Natural killer cell (primary cell): Measurements from ENCODE around the gene HORMAD2. TPM values are rescaled to one million over a fixed set of nuclear protein-coding genes. Genes with fewer than 3 reads are reported as not detected.

Experiments used
- ATAC-seq, 3 donors: fragments of 150-1000 bp in 2 of 3; fragments of 200-7000 bp in 1 of 3; cut with Tn5 transposase; 1 replicate in 1 of 3; 2 replicates in 2 of 3; pipeline ENCODE4 v1.10.0; 2021; ENCODE audit warnings: mild to moderate bottlenecking in 2 of 3, moderate library complexity in 2 of 3
- DNase-seq, 2 donors: peaks; one replicate each; pipeline versions ENCODE4 v3.0.0 to v3.0.0-alpha.2; 2013 to 2021; ENCODE audit warnings: mixed read lengths in 1 of 2
- H3K27ac ChIP-seq: one replicate; pipeline ENCODE4 v1.5.1; 2013; ENCODE audit warnings: mild to moderate bottlenecking, low read length
- H3K27me3 ChIP-seq: one replicate; pipeline ENCODE4 v1.6.1; 2013; ENCODE audit warnings: low read length; ENCODE audit not compliant: control insufficient read depth, insufficient read depth
- H3K36me3 ChIP-seq: one replicate; pipeline ENCODE4 v1.6.1; 2013; ENCODE audit warnings: low read length; ENCODE audit not compliant: control insufficient read depth, insufficient read depth
- H3K4me1 ChIP-seq: one replicate; pipeline ENCODE4 v1.6.1; 2013; ENCODE audit warnings: low read length; ENCODE audit not compliant: control insufficient read depth, insufficient read depth
- H3K4me3 ChIP-seq: one replicate; pipeline ENCODE4 v1.5.1; 2013; ENCODE audit warnings: low read length
- H3K9me3 ChIP-seq: one replicate; pipeline ENCODE4 v1.6.1; 2013; ENCODE audit warnings: low read length; ENCODE audit not compliant: control insufficient read depth, insufficient read depth
- H3K27ac Mint-ChIP-seq, 2 donors: one replicate each; pipeline ENCODE4 v1.8.0; 2022; ENCODE audit warnings: mild to moderate bottlenecking in 2 of 2, mixed read lengths in 2 of 2, moderate library complexity in 1 of 2
- H3K27me3 Mint-ChIP-seq, 2 donors: one replicate each; pipeline ENCODE4 v1.8.0; 2022; ENCODE audit warnings: low read depth in 2 of 2, mixed read lengths in 2 of 2
- H3K36me3 Mint-ChIP-seq: one replicate; pipeline ENCODE4 v1.8.0; 2022; ENCODE audit warnings: mixed read lengths
- H3K4me1 Mint-ChIP-seq, 2 donors: one replicate each; pipeline ENCODE4 v1.8.0; 2022; ENCODE audit warnings: mixed read lengths in 2 of 2
- H3K4me3 Mint-ChIP-seq: one replicate; pipeline ENCODE4 v1.8.0; 2022; ENCODE audit warnings: mild to moderate bottlenecking, moderate library complexity, mixed read lengths
- H3K9me3 Mint-ChIP-seq, 2 donors: one replicate each; pipeline ENCODE4 v1.8.0; 2022; ENCODE audit warnings: mixed read lengths in 2 of 2
- CTCF ChIP-seq: fragments of 200-600 bp; IDR thresholded peaks from one replicate; pipeline ENCODE4 v1.8.0; 2022; ENCODE audit warnings: antibody characterized with exemption
- WGBS: methylation state at CpG from one replicate; pipeline ENCODE4 v1.1.7; 2013; ENCODE audit warnings: missing lambda C conversion rate; ENCODE audit not compliant: insufficient coverage; 5-methylcytosine and 5-hydroxymethylcytosine counted together
- intact Hi-C: fragments of 100-400 bp; cut with micrococcal nuclease; formaldehyde crosslinking; loops from one replicate; pipeline ENCODE4 v1.14.2; 2022
- total RNA-seq, 4 donors: library from RNA; stranded (reverse); fragments of 120-200 nt in 1 of 4; gene quantifications; one replicate each; pipeline versions ENCODE4 v1.2.3 to v1.2.4, GENCODE V29; 2013 to 2022

HORMAD2 gene
- total RNA-seq, 3 donors from 2014 or later (not counting 1 experiment from before 2014, with no cell fraction given), result not detected

- no peak for DNase-seq
- Histone ChIP-seq H3K4me1 (no peaks in the 10 kb centered on the region), H3K36me3 (no peaks in the 10 kb centered on the region), H3K9me3 (no peaks in the 10 kb centered on the region), H3K27ac (no peak overlapping the region), H3K4me3 (no peak overlapping the region), H3K27me3 (peaks cover 2% of the 10 kb centered on the region)
- H3K27me3 Mint-ChIP-seq, result peaks cover 0 to 3% of the 10 kb centered on the region in 2 donors
- TF ChIP-seq CTCF, result no peak
- H3K36me3 Mint-ChIP-seq, result no peaks in the 10 kb centered on the region
- no peak for ATAC-seq
- 71% methylated on average over 4 of the region's 4 CpGs for WGBS
- intact Hi-C loops, result no loop called here
- no peaks in the 10 kb centered on the region for H3K9me3 Mint-ChIP-seq
- no peak overlapping the region for H3K27ac Mint-ChIP-seq
- H3K4me1 Mint-ChIP-seq, result no peaks in the 10 kb centered on the region
- no peak overlapping the region for H3K4me3 Mint-ChIP-seq
These were observed 52.2 kb downstream of the HORMAD2 start for GRCh38 chr22:30132290-30132996.

GRCh38 chr22:30140414-30140813 lies 60.1 kb downstream of the HORMAD2 start:
- no peak for ATAC-seq
- no peaks in the 10 kb centered on the region for H3K4me1 ChIP-seq
- H3K4me1 Mint-ChIP-seq, result no peaks in the 10 kb centered on the region
- H3K27me3 ChIP-seq, result peaks cover 3% of the 10 kb centered on the region
- DNase-seq, result no peak
- no peak overlapping the region for H3K27ac Mint-ChIP-seq
- no peaks in the 10 kb centered on the region for H3K36me3 ChIP-seq
- intact Hi-C loops, result no loop called here
- H3K4me3 ChIP-seq, result no peak overlapping the region
- peaks cover 4 to 14% of the 10 kb centered on the region in 2 donors for H3K27me3 Mint-ChIP-seq
- peaks cover 13% of the 10 kb centered on the region for H3K36me3 Mint-ChIP-seq
- H3K9me3 Mint-ChIP-seq, result peaks cover 4 to 8% of the 10 kb centered on the region in 2 donors
- peaks cover 13% of the 10 kb centered on the region for H3K9me3 ChIP-seq
- H3K4me3 Mint-ChIP-seq, result no peak overlapping the region
- no peak overlapping the region for H3K27ac ChIP-seq
- no peak for TF ChIP-seq CTCF

GRCh38 chr22:30143265-30143664 lies 63.0 kb downstream of the HORMAD2 start:
- no peaks in the 10 kb centered on the region for H3K4me1 Mint-ChIP-seq
- H3K4me3 ChIP-seq, result no peak overlapping the region
- no peak for TF ChIP-seq CTCF
- H3K27me3 Mint-ChIP-seq, result peaks cover 7 to 35% of the 10 kb centered on the region in 2 donors
- H3K4me3 Mint-ChIP-seq, result no peak overlapping the region
- ATAC-seq (no peak), DNase-seq (no peak)
- 60% methylated on average over 1 of the region's 2 CpGs for WGBS
- H3K4me1 ChIP-seq, result no peaks in the 10 kb centered on the region
- H3K27ac Mint-ChIP-seq, result no peak overlapping the region
- H3K36me3 ChIP-seq, result no peaks in the 10 kb centered on the region
- peaks cover 13% of the 10 kb centered on the region for H3K36me3 Mint-ChIP-seq
- peaks cover 3% of the 10 kb centered on the region for H3K27me3 ChIP-seq
- peaks cover 13% of the 10 kb centered on the region for H3K9me3 ChIP-seq
- peaks cover 4 to 8% of the 10 kb centered on the region in 2 donors for H3K9me3 Mint-ChIP-seq
- intact Hi-C loops, result no loop called here
- no peak overlapping the region for H3K27ac ChIP-seq

GRCh38 chr22:30144391-30144790 lies 64.1 kb downstream of the HORMAD2 start:
- H3K9me3 Mint-ChIP-seq, result peaks cover 4 to 8% of the 10 kb centered on the region in 2 donors
- no peak for ATAC-seq
- peaks cover 7 to 36% of the 10 kb centered on the region in 2 donors for H3K27me3 Mint-ChIP-seq
- no peaks in the 10 kb centered on the region for H3K36me3 ChIP-seq
- no peak overlapping the region for H3K27ac Mint-ChIP-seq
- intact Hi-C loops, result no loop called here
- H3K4me3 ChIP-seq, result no peak overlapping the region
- peaks cover 3% of the 10 kb centered on the region for H3K27me3 ChIP-seq
- no peaks in the 10 kb centered on the region for H3K4me1 Mint-ChIP-seq
- no peaks in the 10 kb centered on the region for H3K4me1 ChIP-seq
- H3K9me3 ChIP-seq, result peaks cover 13% of the 10 kb centered on the region
- 94% methylated on average over 3 of the region's 5 CpGs for WGBS
- no peak overlapping the region for H3K4me3 Mint-ChIP-seq
- DNase-seq, result no peak
- no peak for TF ChIP-seq CTCF
- peaks cover 13% of the 10 kb centered on the region for H3K36me3 Mint-ChIP-seq
- no peak overlapping the region for H3K27ac ChIP-seq
